GM12892 (cell line): ENCODE measurements around the gene C3.
"Not testable (repeated sequence)": the region's sequence is repeated elsewhere in the genome, so short reads cannot be mapped to it uniquely, and the experiment has no call there.

Experiments
- DNase-seq: peaks from one replicate; pipeline ENCODE4 v3.0.0; 2011; ENCODE audit not compliant: insufficient read length
- FAIRE-seq: peaks from 2 replicates; lab custom pipeline; 2011; peaks lifted over from hg19 to GRCh38; lab: Jason Lieb, UNC
- POLR2A ChIP-seq: IDR thresholded peaks from 2 replicates; pipeline ENCODE4 v1.6.1; 2011; ENCODE audit warnings: low read depth, low read length, control low read depth
- POLR2AphosphoS5 ChIP-seq: IDR thresholded peaks from 2 replicates; pipeline ENCODE4 v1.6.1; 2011; ENCODE audit warnings: low read depth, low read length, control low read depth
- TAF1 ChIP-seq: IDR thresholded peaks from 2 replicates; pipeline ENCODE4 v1.6.1; 2011; ENCODE audit warnings: low read depth, mild to moderate bottlenecking, control low read depth, low read length, borderline replicate concordance

C3 gene

DNA sequence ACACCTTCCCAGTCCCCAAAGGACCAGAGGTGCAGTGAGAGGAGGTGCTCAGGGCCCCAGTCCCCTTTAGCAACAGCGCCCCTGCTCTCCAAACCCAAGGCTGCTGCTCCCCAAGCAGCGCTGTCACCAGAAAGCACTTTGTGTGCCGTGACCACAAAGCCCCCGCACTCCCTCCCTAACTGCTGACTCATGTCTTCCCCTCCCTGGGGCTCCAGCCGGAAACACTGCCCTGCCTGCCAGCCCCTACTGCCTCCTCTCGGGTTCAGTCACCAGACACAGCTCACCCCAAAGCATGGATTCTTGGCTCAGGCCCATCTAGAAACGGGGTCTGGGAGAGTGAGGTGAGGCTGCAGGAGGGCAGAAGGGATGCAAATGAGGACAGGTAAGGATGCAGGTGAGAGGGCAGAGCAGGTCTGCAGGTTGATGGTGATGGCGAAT lies 45.6 kb downstream of the C3 start:
- FAIRE-seq (peak; percentile 95), DNase-seq (peak; percentile 86)
- TF ChIP-seq POLR2AphosphoS5 (no peak; the same call in 1 of the 2 replicates), TAF1 (no peak), POLR2A (no peak)

DNA sequence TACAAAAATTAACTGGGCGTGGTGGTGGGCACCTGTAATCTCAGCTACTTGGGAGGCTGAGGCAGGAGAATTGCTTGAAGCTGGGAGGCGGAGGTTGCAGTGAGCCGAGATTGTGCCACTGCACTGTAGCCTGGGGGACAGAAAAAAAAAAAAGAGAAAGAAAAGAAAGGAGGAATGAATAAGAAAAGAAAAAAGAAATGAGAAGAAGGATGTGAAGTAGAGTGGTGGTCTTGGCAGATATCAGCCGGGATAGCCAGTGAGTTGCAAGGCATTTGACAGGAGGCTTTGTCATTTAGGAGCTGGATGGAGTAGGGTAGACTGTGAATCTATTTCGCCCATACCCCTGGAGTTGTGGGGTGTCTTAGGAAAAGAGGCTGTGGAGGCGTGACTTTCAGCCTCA lies 46.0 kb downstream of the C3 start:
- DNase-seq, FAIRE-seq: not testable (repeated sequence)

DNA sequence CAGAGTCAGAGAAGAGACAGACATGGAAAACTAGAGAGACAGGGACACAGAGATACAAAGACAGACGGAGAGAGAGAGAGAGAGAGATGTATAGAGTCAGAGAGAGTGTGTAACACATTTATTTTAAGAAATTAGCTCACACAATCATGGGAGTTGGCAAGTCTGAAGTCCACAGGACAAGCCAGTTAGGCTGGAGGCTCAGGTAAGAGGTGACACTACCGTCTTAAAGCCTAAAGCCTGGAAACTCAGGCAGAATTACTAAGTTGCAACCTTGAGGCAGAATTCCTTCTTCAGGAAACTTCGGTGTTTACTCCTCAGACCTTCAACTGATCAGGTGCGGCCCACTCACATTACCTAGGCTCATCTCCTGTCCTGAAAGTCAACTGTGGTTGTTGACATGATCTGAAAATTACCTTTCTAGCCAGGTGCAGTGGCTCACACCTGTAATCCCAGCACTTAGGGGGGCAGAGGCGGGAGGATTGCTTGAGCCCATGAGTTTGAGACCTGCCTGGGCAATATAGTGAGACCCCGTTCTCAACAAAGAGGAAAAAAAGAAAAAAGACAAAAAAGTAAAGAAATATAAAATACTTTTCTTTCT lies 47.7 kb downstream of the C3 start:
- DNase-seq: no peak
- no peak for FAIRE-seq
- no peak for TF ChIP-seq TAF1
- no peak for TF ChIP-seq POLR2AphosphoS5
- TF ChIP-seq POLR2A: no peak

DNA sequence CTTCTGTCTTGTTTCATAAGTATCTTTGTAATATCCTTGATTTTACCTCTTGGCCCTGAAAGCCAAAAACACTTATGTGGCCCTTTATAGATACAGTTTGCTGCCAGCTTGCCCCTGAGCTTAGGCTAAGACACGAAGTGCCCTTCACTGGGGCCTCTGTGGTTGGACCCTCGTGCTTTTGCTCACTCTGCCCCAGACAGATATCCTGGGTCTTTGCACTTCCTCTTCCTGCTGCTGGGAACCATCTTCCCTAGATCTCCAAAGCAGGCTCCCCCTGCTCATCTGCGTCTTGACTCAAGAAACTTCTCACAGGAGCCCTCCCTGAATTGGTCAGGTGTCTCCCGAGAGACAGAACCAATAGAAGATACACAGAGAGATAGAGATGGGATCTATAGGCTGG lies 48.5 kb downstream of the C3 start:
- TF ChIP-seq POLR2A (no peak), TAF1 (no peak), POLR2AphosphoS5 (no peak)
- FAIRE-seq: no peak
- DNase-seq: no peak

DNA sequence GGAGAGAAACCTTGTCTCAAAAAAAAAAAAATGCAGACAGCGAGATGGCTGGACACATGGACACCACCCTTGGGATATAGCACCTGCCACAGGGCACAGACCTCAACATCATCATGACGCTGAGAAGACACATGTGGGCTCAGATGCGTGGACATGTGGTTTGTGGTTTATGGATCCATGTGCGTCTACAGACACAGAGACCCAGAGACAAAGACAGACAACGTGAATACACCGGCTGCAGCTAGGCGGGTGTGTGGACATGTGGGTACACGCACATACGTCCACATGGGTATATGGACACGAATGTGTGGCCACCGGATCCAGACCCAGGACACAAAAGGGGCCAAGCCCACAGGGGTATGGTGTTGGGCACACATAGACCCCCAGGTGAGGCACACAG lies 51.8 kb downstream of the C3 start:
- DNase-seq (no peak), FAIRE-seq (peak; percentile 36)
- TF ChIP-seq POLR2A: no peak
- no peak for TF ChIP-seq POLR2AphosphoS5
- no peak for TF ChIP-seq TAF1

DNA sequence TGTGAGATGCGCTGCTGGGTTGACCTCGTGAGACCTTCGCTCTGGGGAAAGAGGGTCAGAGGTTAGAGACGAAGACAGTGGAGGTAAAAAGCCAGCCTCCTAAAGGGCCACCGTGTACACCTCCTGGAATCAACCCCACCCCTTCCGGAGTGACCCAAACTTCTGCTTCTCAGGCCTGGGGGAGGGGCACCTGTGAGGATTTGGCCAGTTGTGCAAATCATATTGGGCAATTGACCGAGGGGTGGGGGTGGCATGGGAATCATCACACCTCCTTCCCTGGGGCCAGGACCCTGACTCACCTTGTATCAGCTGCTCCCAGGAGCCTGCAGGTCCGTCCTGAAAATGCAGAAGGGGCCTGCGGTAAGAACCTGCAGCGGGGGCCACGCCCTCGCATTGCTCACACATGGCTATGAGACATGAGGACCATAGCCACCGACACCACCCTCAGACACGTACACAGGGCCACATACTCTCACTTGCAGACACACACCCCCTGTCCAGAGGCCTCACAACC lies 53.3 kb downstream of the C3 start:
- FAIRE-seq (no peak), DNase-seq (no peak)
- no peak for TF ChIP-seq TAF1

DNA sequence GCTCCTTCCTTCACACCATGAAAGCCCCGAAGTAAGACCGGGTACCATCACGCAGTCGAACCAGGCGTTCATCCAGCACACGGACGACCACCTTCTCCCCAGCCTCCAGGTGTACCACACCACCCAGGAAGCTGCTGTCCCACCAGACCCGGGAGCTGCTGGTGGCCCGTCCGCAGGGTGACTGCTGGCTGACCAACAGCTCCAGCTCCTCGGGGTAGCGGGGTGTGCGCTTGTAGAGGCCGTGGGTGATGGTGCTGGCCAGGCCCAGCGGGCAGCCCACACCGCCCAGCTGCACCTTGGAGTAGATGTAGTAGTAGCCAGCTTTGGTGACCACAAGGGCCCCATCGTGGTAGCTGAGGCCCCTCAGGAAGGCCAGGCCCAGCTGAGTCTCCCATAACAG lies 55.5 kb downstream of the C3 start:
- DNase-seq (no peak), FAIRE-seq (no peak)
- TF ChIP-seq TAF1 (no peak), POLR2A (no peak), POLR2AphosphoS5 (no peak)

DNA sequence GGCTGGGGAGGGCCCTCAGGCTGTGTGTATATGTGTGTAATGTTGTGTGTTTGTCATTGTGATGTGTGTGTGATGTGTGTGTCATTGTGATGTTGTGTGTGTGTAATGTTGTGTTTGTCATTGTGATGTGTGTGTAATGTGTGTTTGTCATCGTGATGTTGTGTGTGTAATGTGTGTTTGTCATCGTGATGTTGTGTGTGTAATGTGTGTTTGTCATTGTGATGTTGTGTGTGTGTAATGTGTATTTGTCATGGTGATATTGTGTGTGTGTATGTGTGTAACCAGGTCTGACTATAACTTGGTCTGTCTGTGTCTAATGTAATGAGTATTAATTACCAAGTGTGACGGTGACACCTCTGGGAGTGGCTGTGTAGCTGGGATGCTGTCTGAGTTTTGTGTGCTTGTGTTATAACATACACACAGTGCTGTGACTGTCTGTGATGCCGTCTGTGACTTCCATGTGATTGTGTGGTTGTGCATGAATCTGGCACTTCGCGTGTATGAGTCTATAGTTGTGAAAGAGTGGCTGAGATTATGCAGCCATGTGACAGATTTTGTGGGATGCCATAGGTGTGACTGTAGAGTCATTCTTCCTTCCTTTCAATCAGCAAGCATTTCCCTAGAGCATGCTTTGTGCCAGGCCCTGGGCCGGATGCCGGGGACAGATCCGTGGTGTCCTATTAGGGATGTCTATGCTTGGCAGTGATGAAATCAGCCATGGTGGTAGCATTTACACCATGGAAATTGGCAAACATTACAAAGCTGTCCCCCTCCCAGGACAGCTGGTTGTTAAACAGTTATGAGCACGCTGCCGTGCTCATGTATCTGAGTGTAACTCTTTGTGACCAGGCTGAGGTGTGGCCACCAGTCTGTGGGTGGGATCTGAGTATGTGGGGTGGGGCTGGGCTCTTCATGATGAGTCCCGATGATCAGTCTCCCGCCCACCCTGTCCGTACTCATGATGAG lies 56.9 kb downstream of the C3 start:
- no peak for DNase-seq
- FAIRE-seq: peak; percentile 98
- TF ChIP-seq POLR2A: no peak
- TF ChIP-seq TAF1: no peak
- peak; percentile 68 for TF ChIP-seq POLR2AphosphoS5

DNA sequence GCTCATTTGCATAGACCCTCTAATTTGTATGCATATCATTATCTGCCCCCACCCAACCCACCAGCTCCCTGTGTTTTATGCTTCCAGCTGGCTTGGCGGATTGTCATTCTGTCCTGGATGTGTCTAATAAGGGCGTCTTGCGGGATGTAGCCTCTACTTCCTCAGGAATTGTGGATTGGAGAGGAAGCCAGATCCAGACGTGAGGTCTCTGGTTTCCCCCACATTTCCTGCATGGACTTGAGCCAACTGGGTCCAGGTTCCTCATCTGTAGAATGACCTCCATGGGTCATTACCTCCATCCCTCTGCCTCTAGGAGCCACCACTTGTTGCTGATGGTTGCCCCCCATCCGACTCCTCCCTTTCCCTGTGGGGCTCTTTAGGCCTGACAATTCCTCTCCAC lies 57.7 kb downstream of the C3 start:
- TF ChIP-seq POLR2A: no peak
- TF ChIP-seq TAF1: no peak
- no peak; the same call in 1 of the 2 replicates for TF ChIP-seq POLR2AphosphoS5
- DNase-seq: no peak
- FAIRE-seq: peak; percentile 5

DNA sequence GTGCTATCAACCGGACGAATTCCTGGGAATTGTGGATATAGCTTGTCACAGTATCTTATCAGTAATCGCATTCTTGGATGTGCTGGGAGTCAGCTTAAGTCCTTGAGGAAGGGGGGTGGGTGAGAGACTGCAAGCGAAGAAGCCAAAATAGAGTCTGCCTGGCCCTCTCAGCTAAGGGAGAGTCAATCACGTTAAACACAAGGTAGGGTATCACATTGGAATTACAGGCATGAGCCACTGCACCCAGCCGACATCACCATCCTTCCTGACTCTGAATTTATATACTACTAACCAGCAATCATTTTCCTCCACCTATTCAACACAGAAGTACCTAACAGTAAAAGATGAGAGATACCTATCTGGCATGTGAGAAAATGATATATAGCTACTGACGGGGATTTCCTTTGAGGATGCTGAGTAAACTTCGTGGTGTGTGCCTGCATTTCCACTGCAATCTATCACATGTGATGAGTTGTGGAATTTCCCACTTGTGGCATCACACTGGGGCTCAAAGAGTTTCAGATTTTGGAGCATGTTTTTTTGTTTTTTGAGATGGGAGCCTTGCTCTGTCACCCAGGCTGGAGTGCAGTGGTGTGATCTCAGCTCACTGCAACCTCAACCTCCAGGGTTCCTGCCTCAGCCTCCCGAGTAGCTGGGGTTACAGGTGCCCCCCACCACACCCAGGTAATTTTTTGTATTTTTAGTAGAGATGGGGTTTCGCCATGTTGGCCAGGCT lies 58.8 kb downstream of the C3 start:
- FAIRE-seq: peak; percentile 77

DNA sequence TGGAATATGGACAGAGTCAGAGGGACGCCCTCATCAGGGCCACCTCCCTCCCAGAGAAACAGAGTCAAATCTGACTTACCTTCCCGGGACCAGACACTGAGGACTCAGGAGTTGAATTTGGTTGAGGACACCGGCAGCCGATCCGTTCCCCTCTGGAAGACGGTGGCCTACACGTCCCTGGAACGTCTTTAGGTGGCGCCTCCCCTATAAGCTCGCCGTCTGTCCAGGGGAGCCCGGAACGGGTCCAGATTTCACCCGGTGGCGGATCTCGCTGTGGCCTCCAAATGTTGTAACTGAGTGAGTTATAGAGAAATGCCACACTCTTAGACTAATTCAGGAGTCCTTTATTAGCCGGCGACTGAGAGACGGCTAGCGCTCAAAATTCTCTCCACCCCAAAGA lies 59.5 kb downstream of the C3 start:
- TF ChIP-seq TAF1: no peak
- TF ChIP-seq POLR2AphosphoS5: no peak
- no peak for TF ChIP-seq POLR2A
- no peak for DNase-seq
- FAIRE-seq: no peak

More for the DNA sequence above, 58.8 kb downstream of the C3 start:
- DNase-seq: not testable (repeated sequence)

DNA sequence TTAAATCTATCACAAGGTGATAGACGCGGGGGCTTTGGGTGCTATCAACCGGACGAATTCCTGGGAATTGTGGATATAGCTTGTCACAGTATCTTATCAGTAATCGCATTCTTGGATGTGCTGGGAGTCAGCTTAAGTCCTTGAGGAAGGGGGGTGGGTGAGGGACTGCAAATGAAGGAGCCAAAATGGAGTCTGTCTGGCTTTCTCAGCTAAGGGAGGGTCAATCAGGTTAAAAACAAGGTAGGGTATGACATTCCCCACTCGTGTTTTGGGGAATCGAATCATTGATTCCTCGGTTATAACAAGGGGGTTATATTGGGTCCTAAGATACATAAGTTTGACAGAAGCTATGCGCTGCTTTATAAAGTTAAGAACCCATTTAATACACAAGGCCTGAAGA lies 64.1 kb downstream of the C3 start:
- not testable (repeated sequence) for DNase-seq
- peak; percentile 94 for FAIRE-seq
